GM12878 (cell line): Measurements from ENCODE around the gene EWSR1. TPM values are rescaled to one million over a fixed set of nuclear protein-coding genes. Genes with fewer than 3 reads are reported as not detected.

Source experiments
- ATAC-seq: fragments of 200-7000 bp; cut with Tn5 transposase; 3 replicates; pipeline ENCODE4 v1.9.1; 2020; ENCODE audit warnings: mild to moderate bottlenecking, moderate library complexity
- BruUV-seq: library from RNA; stranded (reverse); fragments of 400-500 nt; replicated peaks from 2 replicates; lab custom pipeline; 2021; lab: Mats Ljungman, UMichigan
- CTCF ChIA-PET: fragments of 300-600 bp; sonication (Branson Sonifier 250); formaldehyde crosslinking; extraction: SDS; loops from one replicate; lab custom pipeline; 2021; ENCODE audit warnings: inconsistent platforms; lab: Yijun Ruan, JAX
- POLR2A ChIA-PET: fragments of 350-600 bp; formaldehyde crosslinking; extraction: SDS; loops from one replicate; lab custom pipeline; 2021; ENCODE audit warnings: inconsistent platforms; lab: Charles Lee
- RAD21 ChIA-PET: fragments of 300-600 bp; sonication (Branson Sonifier 250); formaldehyde crosslinking; loops from one replicate; lab custom pipeline; 2023; ENCODE audit warnings: antibody characterized with exemption; ENCODE audit not compliant: unreplicated experiment; lab: Charles Lee
- SMC1A ChIA-PET: fragments of 300-600 bp; sonication (Branson Sonifier 250); formaldehyde crosslinking; loops from one replicate; lab custom pipeline; 2023; ENCODE audit not compliant: unreplicated experiment, uncharacterized antibody; lab: Charles Lee
- DNase-seq: peaks from one replicate; pipeline ENCODE4 v3.0.0-alpha.2; 2011; ENCODE audit warnings: low read depth, low spot score
- FAIRE-seq: peaks from 3 replicates; lab custom pipeline; 2011; peaks lifted over from hg19 to GRCh38; lab: Jason Lieb, UNC
- H2AFZ ChIP-seq: 2 replicates; pipeline ENCODE4 v1.6.0; 2011; ENCODE audit warnings: low read depth, low read length, control low read depth; ENCODE audit not compliant: control insufficient read depth
- H3K27ac ChIP-seq: 2 replicates; pipeline ENCODE4 v1.5.1; 2011; ENCODE audit warnings: control low read depth; ENCODE audit not compliant: control insufficient read depth, insufficient read depth
- H3K27me3 ChIP-seq, 2 experiments: replicated peaks in 1 of 2; 2 replicates each; pipeline versions ENCODE4 v1.6.0 to v1.6.1; 2011; ENCODE audit warnings: low read length in 1 of 2; ENCODE audit not compliant: control insufficient read depth in 2 of 2, insufficient read depth in 2 of 2
- H3K36me3 ChIP-seq, 2 experiments: 2 replicates each; pipeline ENCODE4 v1.5.1; 2011; ENCODE audit warnings: low read length in 1 of 2; ENCODE audit not compliant: control insufficient read depth in 2 of 2, insufficient read depth in 2 of 2
- H3K4me1 ChIP-seq: 2 replicates; pipeline ENCODE4 v1.6.1; 2011; ENCODE audit warnings: mild to moderate bottlenecking, low read length, moderate library complexity, mixed read lengths; ENCODE audit not compliant: control insufficient read depth, insufficient read depth
- H3K4me2 ChIP-seq: 2 replicates; pipeline ENCODE4 v1.6.0; 2011; ENCODE audit warnings: control low read depth; ENCODE audit not compliant: control insufficient read depth, insufficient read depth
- H3K4me3 ChIP-seq: fragments of 200-600 bp; sonication (generic); 2 replicates; pipeline ENCODE4 v1.5.1; 2016
- H3K79me2 ChIP-seq: 2 replicates; pipeline ENCODE4 v1.6.0; 2011; ENCODE audit warnings: low read length; ENCODE audit not compliant: control insufficient read depth, insufficient read depth
- H3K9ac ChIP-seq: 2 replicates; pipeline ENCODE4 v1.8.0; 2011; ENCODE audit warnings: low read length, control low read depth, mixed read lengths; ENCODE audit not compliant: control insufficient read depth, insufficient read depth
- H3K9me3 ChIP-seq: replicated peaks from 3 replicates; pipeline ENCODE4 v1.5.1; 2011; ENCODE audit warnings: mild to moderate bottlenecking, low read length; ENCODE audit not compliant: control insufficient read depth, insufficient read depth
- H4K20me1 ChIP-seq: 2 replicates; pipeline ENCODE4 v1.6.0; 2011; ENCODE audit not compliant: control insufficient read depth, insufficient read depth
- CTCF ChIP-seq, 3 experiments: IDR thresholded peaks in 2 of 3; conservative IDR thresholded peaks in 1 of 3; 2 replicates each; pipeline ENCODE4 v1.5.1; 2011; ENCODE audit warnings: low read depth in 3 of 3, low read length in 3 of 3, mild to moderate bottlenecking in 3 of 3, control low read depth in 2 of 3, moderate library complexity in 2 of 3, inconsistent platforms in 1 of 3, mixed read lengths in 1 of 3; ENCODE audit not compliant: control insufficient read depth in 2 of 3, insufficient read depth in 1 of 3; ENCODE audit errors: extremely low read depth in 1 of 3
- HSF1 ChIP-seq: fragments of 150-350 bp; IDR thresholded peaks from 2 replicates; pipeline ENCODE4 v1.6.1; 2014; ENCODE audit warnings: mild to moderate bottlenecking, low read depth, low read length
- NR2C1 ChIP-seq: fragments of 450-650 bp; IDR thresholded peaks from 2 replicates; pipeline ENCODE4 v1.6.1; 2017; ENCODE audit warnings: antibody characterized with exemption, mild to moderate bottlenecking, moderate library complexity
- POLR2A ChIP-seq: IDR thresholded peaks from 2 replicates; pipeline ENCODE4 v1.6.1; 2011; ENCODE audit warnings: low read depth, mild to moderate bottlenecking, low read length
- POLR2AphosphoS5 ChIP-seq: IDR thresholded peaks from 2 replicates; pipeline ENCODE4 v1.6.1; 2011; ENCODE audit warnings: mild to moderate bottlenecking, low read length, inconsistent platforms
- WGBS: methylation state at CpG from one replicate; pipeline ENCODE4 v1.1.6; 2016; ENCODE audit warnings: low lambda C conversion rate; ENCODE audit not compliant: insufficient replicate concordance, insufficient coverage; ENCODE audit errors: missing lambda C conversion rate; 5-methylcytosine and 5-hydroxymethylcytosine counted together
- in situ Hi-C: fragments of 300-500 bp; cut with MboI; formaldehyde crosslinking; loops from 9 replicates; pipeline ENCODE4 v1.14.3; 2018; ENCODE audit warnings: mixed read lengths
- intact Hi-C: fragments of 100-400 bp; cut with micrococcal nuclease; formaldehyde crosslinking; loops from one replicate; pipeline ENCODE4 v1.14.2; 2022; ENCODE audit not compliant: unreplicated experiment
- polyA plus RNA-seq, 11 experiments: library from polyadenylated mRNA; depleted of rRNA in 4 of 11; unstranded in 6 of 11; stranded (reverse) in 5 of 11; fragments of >200 nt; fragmentation: Nextera tagmentation in 4 of 11; fragmentation: Illumina TruSeq in 1 of 11; extraction: Ambion mirVana in 4 of 11; extraction: Trizol in 1 of 11; gene quantifications; 1 replicate in 1 of 11; 2 replicates in 10 of 11; pipeline versions ENCODE4 v1.2.1 to v1.2.3, GENCODE V29; 2011 to 2016; ENCODE audit warnings: inconsistent platforms in 2 of 11, missing spikeins in 2 of 11, low read depth in 1 of 11
- total RNA-seq, 4 experiments: library from RNA; depleted of rRNA in 3 of 4; stranded (reverse); fragments of >200 nt in 3 of 4; fragmentation: Illumina TruSeq in 1 of 4; extraction: Trizol in 1 of 4; gene quantifications; 2 replicates each; pipeline versions ENCODE4 v1.2.1 to v1.2.3, GENCODE V29; 2013 to 2021

Gene EWSR1
- total and polyA plus RNA-seq, 10 of the 15 experiments (the other 5 are each of a cell fraction or from before 2014, with no cell fraction given): 130 to 480 (median 356) TPM

- ChIA-PET POLR2A (no interaction called here), CTCF (no interaction called here), SMC1A (no interaction called here), RAD21 (no interaction called here)
- Histone ChIP-seq H3K4me1 (peaks cover 4% of the 10 kb centered on the region; the same call in 1 of the 2 replicates), H3K36me3 (peaks cover 22 to 71% of the 10 kb centered on the region in 2 experiments), H3K4me3 (no peak overlapping the region), H2AFZ (no peak overlapping the region), H3K4me2 (no peak overlapping the region), H3K9ac (no peak overlapping the region), H3K9me3 (no peaks in the 10 kb centered on the region), H3K79me2 (peaks cover 4% of the 10 kb centered on the region), H4K20me1 (peaks cover 6% of the 10 kb centered on the region; the same call in 1 of the 2 replicates), H3K27ac (no peak overlapping the region), H3K27me3 (no peaks in the 10 kb centered on the region)
- DNase-seq (no peak), ATAC-seq (no peak), FAIRE-seq (no peak)
- in situ Hi-C loops: no loop called here
- TF ChIP-seq POLR2AphosphoS5: peak; percentile 51; the same call in 1 of the 2 replicates
- TF ChIP-seq HSF1: no peak
- WGBS: 57% methylated on average over 5 of the region's 5 CpGs
- BruUV-seq: no TSS peak
- intact Hi-C loops: no loop called here
These were observed 22.0 kb downstream of the EWSR1 start for GRCh38 chr22:29290061-29290460.

GRCh38 chr22:29291215-29291614 lies 23.1 kb downstream of the EWSR1 start:
- no peak for FAIRE-seq
- peak; percentile 27; the same call in 2 of the 3 replicates for ATAC-seq
- H3K4me3 ChIP-seq: no peak overlapping the region
- peaks cover 4% of the 10 kb centered on the region for H3K79me2 ChIP-seq
- H3K4me1 ChIP-seq: peaks cover 4% of the 10 kb centered on the region; the same call in 1 of the 2 replicates
- peaks cover 6% of the 10 kb centered on the region; the same call in 1 of the 2 replicates for H4K20me1 ChIP-seq
- peaks cover 27 to 74% of the 10 kb centered on the region in 2 experiments for H3K36me3 ChIP-seq
- ChIA-PET CTCF (no interaction called here), SMC1A (no interaction called here), POLR2A (no interaction called here), RAD21 (no interaction called here)
- no peaks in the 10 kb centered on the region for H3K9me3 ChIP-seq
- in situ Hi-C loops: no loop called here
- no peak overlapping the region for H3K27ac ChIP-seq
- H3K4me2 ChIP-seq: no peak overlapping the region
- no peak for DNase-seq
- no peak overlapping the region for H3K9ac ChIP-seq
- no TSS peak for BruUV-seq
- H3K27me3 ChIP-seq: no peaks in the 10 kb centered on the region
- WGBS: 92% methylated on average over 7 of the region's 7 CpGs
- no peak overlapping the region for H2AFZ ChIP-seq
- intact Hi-C loops: no loop called here
- TF ChIP-seq POLR2A (peak; percentile 49), CTCF (IDR thresholded peaks at IDR 0.05 in 2 of 3, conservative IDR thresholded peaks at IDR 0.05 in 1 of 3; ENCODE audit: control insufficient read depth in 2 of 3, extremely low read depth in 1 of 3, insufficient read depth in 1 of 3, low read depth in 3 of 3, low read length in 3 of 3) (peak in 1 of 3 experiments; percentile 2; a peak in 1 of 6 replicates), NR2C1 (no peak)
